Common myeloid progenitor, CD34-positive (primary cell): ENCODE measurements around the gene BUB3.

Experiments
- CTCF ChIA-PET: fragments of 350-600 bp; sonication (Branson Sonifier 250); formaldehyde crosslinking; loops from one replicate; lab custom pipeline; 2021; ENCODE audit warnings: antibody characterized with exemption; lab: Charles Lee
- POLR2A ChIA-PET: fragments of 350-600 bp; sonication (Branson Sonifier 250); formaldehyde crosslinking; loops from one replicate; lab custom pipeline; 2021; ENCODE audit warnings: antibody characterized with exemption; lab: Charles Lee
- DNase-seq, 3 donors: peaks; one replicate each; pipeline versions ENCODE4 v3.0.0 to v3.0.0-alpha.2; 2013
- H3K27ac ChIP-seq, 2 experiments: 1 replicate in 1 of 2; 2 replicates in 1 of 2; pipeline ENCODE4 v1.7.0; 2013; ENCODE audit warnings: inconsistent platforms in 2 of 2, low read length in 2 of 2, mild to moderate bottlenecking in 2 of 2, low read depth in 1 of 2, moderate library complexity in 1 of 2; ENCODE audit not compliant: severe bottlenecking in 2 of 2, insufficient read depth in 1 of 2, poor library complexity in 1 of 2
- H3K27me3 ChIP-seq, 5 experiments: replicated peaks in 2 of 5; 1 replicate in 3 of 5; 2 replicates in 2 of 5; pipeline versions ENCODE4 v1.6.1 to v1.7.0; 2013; ENCODE audit warnings: low read length in 4 of 5, mild to moderate bottlenecking in 2 of 5, moderate library complexity in 2 of 5, inconsistent platforms in 1 of 5; ENCODE audit not compliant: insufficient read depth in 5 of 5, control insufficient read depth in 4 of 5
- H3K36me3 ChIP-seq, 4 experiments: 1 replicate in 2 of 4; 2 replicates in 2 of 4; pipeline versions ENCODE4 v1.6.1 to v1.7.0; 2013; ENCODE audit warnings: low read length in 3 of 4, control low read depth in 1 of 4, mild to moderate bottlenecking in 1 of 4; ENCODE audit not compliant: control insufficient read depth in 4 of 4, insufficient read depth in 4 of 4
- H3K4me1 ChIP-seq, 4 experiments: 1 replicate in 3 of 4; 2 replicates in 1 of 4; pipeline versions ENCODE4 v1.6.1 to v1.7.1; 2013; ENCODE audit warnings: low read length in 3 of 4, mild to moderate bottlenecking in 3 of 4, control low read depth in 1 of 4, inconsistent platforms in 1 of 4, moderate library complexity in 1 of 4; ENCODE audit not compliant: control insufficient read depth in 4 of 4, insufficient read depth in 4 of 4; ENCODE audit errors: control extremely low read depth in 1 of 4
- H3K4me3 ChIP-seq, 7 experiments: 1 replicate in 4 of 7; 2 replicates in 3 of 7; pipeline versions ENCODE4 v1.5.1 to v1.7.0; 2013; ENCODE audit warnings: mild to moderate bottlenecking in 7 of 7, low read length in 6 of 7, moderate library complexity in 6 of 7, inconsistent platforms in 2 of 7, low read depth in 2 of 7, control low read depth in 1 of 7; ENCODE audit not compliant: insufficient read depth in 4 of 7, control insufficient read depth in 1 of 7; ENCODE audit errors: extremely low read depth in 1 of 7
- H3K9me3 ChIP-seq, 5 experiments: 1 replicate in 4 of 5; 2 replicates in 1 of 5; pipeline versions ENCODE4 v1.6.1 to v1.7.1; 2013; ENCODE audit warnings: low read length in 4 of 5, mild to moderate bottlenecking in 2 of 5, inconsistent platforms in 1 of 5, low read depth in 1 of 5, moderate library complexity in 1 of 5; ENCODE audit not compliant: control insufficient read depth in 4 of 5, insufficient read depth in 2 of 5; ENCODE audit errors: control extremely low read depth in 1 of 5
- WGBS: methylation state at CpG from one replicate; pipeline ENCODE4 v1.1.5; 2013; ENCODE audit not compliant: insufficient coverage; 5-methylcytosine and 5-hydroxymethylcytosine counted together

Gene BUB3

DNA sequence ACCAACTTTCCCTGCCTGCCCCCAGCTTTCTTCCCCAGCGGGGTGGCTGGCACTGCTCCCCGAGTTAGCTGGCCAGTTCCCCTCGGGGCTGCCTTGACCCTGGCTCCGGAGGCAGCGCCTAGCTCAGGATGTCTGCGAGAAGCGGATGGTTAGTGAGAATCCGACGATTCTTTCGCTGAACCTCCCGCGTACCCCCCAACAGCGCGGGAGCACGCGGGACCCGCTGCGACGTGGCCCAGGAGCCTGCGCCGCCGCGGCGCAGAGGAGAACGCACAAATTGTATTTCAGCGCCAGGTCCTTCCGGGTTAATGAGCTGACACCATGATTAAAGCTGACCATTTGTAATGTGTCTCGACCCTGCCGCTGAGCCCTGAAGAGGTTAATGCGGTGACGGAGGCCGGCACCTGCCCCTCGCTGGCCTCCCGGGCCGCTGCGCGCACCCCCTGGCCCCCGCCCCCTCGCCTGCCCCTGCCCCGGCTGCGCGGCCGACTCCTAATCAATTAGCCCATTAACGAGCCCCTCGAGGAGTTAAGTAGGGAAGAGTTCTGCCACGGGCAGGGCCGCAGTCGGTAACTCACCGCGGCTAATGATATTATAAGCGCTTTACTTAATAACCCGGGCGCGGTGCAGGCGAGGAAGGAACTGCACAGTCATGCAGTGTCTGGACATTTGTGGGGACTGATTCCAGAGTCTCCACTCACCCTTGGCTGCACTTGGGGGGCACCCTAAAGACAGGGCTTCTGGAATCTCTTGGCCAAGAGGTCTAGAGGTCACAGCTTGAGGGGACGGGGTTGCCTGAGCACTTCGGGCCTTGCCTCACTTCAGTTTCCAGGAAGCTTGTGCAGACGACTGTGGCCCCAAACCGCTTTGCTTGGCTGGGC lies 7.9 kb upstream of the BUB3 start:
- under 1% methylated on average over 45 of the region's 59 CpGs for WGBS
- DNase-seq: peak in 1 of 3 donors; percentile 50
- ChIA-PET POLR2A (interaction anchor here (0.5 kb wide), 1 partner anchor 9 kb away, joined by 3 read pairs; no protein-coding TSS in a partner anchor), CTCF (interaction anchor here (1.5 to 2.4 kb wide), 2 partner anchors 7 to 12 kb away, joined by 4 to 11 read pairs; no protein-coding TSS in a partner anchor)
- Histone ChIP-seq H3K27ac (no peak overlapping the region), H3K9me3 (peaks cover 0 to 2% (median 0%) of the 10 kb centered on the region in 5 experiments), H3K27me3 (peaks cover 5 to 100% (median 67%) of the 10 kb centered on the region in 5 experiments), H3K4me3 (peak overlapping the region in 1 of 7 experiments; percentile 11), H3K36me3 (no peaks in the 10 kb centered on the region), H3K4me1 (peaks cover 0 to 44% (median 39%) of the 10 kb centered on the region in 4 experiments)

DNA sequence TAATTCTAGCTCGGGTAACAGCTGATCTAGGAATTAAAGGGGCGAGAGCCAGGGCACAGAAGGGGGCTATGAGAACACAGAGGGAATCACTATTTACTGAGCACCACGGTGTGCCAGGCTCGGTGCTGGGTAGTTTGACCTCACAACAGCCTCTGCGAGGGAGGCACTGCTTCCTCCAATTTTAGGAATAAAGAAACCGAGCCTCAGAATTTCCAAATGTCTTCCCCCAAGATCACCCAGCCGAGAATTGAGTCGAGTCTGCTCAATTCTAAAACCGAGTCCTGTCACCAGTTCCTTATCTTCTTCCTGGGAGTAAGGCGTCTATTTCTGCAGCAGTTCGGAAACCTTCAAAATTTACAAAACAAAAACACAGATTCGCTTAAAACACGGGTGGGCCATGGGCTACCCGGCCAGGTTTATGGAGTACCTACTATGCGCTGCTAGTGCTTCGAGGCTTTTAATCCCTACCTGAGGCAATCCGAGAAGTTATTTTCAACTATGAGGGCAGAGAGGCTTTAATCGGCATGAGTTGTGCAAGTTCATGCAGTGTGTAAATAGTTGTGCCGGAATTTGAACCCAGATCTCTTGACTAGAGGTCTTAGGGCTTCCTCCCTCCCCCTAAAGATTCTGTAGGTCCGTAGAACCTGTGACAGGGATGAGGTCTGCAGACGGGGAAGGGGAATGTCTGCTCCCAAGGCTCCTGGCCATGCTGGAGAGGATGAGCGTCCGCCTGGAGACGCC lies 7.1 kb upstream of the BUB3 start:
- ChIA-PET CTCF (no interaction called here), POLR2A (no interaction called here)
- Histone ChIP-seq H3K27ac (no peak overlapping the region), H3K4me1 (peaks cover 2 to 49% (median 44%) of the 10 kb centered on the region in 4 experiments), H3K9me3 (peaks cover 0 to 2% (median 0%) of the 10 kb centered on the region in 5 experiments), H3K4me3 (no peak overlapping the region), H3K27me3 (peaks cover 6 to 100% (median 67%) of the 10 kb centered on the region in 5 experiments), H3K36me3 (no peaks in the 10 kb centered on the region)
- DNase-seq: no peak
- WGBS: 7% methylated on average over 17 of the region's 24 CpGs

DNA sequence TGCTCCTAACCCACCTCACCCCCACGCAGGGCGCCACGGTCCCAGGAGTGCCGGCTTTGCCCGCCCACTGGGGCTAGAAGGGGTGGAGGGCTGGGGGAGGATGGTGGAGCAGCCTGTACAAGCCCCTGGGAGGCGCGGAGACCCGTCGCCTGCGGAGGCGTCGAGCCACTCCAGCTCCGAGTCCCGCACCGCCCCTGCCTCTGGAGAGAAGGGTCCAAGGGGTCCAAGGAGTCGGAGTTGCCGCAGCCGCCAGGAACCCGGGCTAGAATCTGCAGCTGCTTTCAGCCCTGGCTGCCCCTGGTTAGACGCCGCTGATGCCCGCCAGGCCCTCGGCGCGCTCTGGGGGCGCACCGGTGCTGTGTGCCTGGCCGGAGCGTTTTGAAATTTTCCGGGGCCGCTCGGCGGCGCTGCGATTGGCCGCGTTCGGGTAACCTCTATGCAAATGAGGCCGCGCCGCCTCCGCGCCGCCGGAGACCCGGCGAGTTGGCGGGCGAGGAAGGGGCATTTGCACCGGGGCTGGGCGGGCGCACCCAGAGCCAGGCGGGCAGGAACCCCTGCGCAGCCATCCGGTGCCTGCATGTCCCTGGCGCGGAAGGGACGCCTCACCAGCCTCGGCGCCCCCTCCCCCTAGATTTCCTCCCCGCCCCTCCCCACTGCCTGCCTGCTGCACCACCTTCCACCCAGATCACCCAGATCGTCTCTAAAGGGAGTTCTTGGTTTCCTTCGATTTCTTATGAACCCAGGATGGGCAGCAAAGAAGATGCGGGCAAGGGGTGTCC lies 6.4 kb upstream of the BUB3 start, which contains the start of gene HMX2:
HMX2 (plus strand) TSS at position 502 of the 779 bp plus-strand sequence; CDS start at position 745, 243 bp downstream.
- CTCF ChIA-PET: interaction anchor here (1.4 to 4.8 kb wide), 2 partner anchors 8 to 14 kb away, joined by 4 to 37 read pairs; no protein-coding TSS in a partner anchor
- Histone ChIP-seq H3K36me3 (no peaks in the 10 kb centered on the region), H3K27me3 (peaks cover 13 to 100% (median 70%) of the 10 kb centered on the region in 5 experiments), H3K9me3 (peaks cover 0 to 2% (median 0%) of the 10 kb centered on the region in 5 experiments), H3K27ac (no peak within 1 kb of the TSS), H3K4me3 (peak within 1 kb of the TSS in 2 of 7 experiments; percentile 11 to 24), H3K4me1 (peaks cover 2 to 45% (median 42%) of the 10 kb centered on the region in 4 experiments)
- 2% methylated on average over 57 of the region's 64 CpGs for WGBS
- DNase-seq: peak in 1 of 3 donors; percentile 39
- POLR2A ChIA-PET: no interaction called here

DNA sequence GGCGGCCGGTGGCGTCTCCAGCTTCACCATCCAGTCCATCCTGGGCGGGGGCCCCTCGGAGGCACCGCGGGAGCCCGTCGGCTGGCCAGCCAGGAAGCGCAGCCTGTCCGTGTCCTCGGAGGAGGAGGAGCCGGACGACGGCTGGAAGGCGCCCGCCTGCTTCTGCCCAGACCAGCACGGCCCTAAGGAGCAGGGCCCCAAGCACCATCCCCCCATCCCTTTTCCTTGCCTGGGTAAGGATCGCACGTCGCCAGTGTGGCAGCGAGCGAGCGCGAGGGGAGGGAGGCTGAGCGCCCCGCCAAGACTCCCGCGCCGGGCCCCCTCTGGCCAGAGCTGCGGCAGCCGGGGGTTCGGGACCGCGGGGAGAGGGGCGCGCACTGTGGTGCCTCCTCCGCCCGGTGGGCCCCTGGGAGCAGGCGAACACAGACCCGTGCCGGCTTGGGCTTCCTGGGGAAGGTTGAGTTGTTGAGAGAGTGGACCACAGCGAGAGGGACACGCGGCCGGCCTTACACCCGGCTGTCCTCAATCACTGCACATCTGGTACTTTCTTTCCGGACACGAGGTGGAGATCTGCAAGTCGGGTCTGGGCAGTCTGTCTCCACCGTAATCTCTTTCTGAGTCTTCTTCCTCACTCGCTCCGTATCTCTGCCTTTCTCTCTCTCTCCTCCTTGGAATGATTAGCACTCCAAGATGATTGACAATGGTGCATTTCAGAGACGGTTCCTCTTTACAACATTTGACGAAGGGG lies 5.6 kb upstream of the BUB3 start:
- peaks cover 17 to 100% (median 70%) of the 10 kb centered on the region in 5 experiments for H3K27me3 ChIP-seq
- no peak overlapping the region for H3K27ac ChIP-seq
- peaks cover 2 to 45% (median 42%) of the 10 kb centered on the region in 4 experiments for H3K4me1 ChIP-seq
- H3K9me3 ChIP-seq: peaks cover 0 to 2% (median 0%) of the 10 kb centered on the region in 5 experiments
- ChIA-PET POLR2A (no interaction called here), CTCF (interaction anchor here (1.2 to 4.8 kb wide), 4 partner anchors 9 to 106 kb away, joined by 3 to 37 read pairs (median 4); no protein-coding TSS in a partner anchor)
- WGBS: 4% methylated on average over 43 of the region's 55 CpGs
- no peaks in the 10 kb centered on the region for H3K36me3 ChIP-seq
- DNase-seq: peak in 1 of 3 donors; percentile 26
- peak overlapping the region in 2 of 7 experiments; percentile 11 to 24 for H3K4me3 ChIP-seq

DNA sequence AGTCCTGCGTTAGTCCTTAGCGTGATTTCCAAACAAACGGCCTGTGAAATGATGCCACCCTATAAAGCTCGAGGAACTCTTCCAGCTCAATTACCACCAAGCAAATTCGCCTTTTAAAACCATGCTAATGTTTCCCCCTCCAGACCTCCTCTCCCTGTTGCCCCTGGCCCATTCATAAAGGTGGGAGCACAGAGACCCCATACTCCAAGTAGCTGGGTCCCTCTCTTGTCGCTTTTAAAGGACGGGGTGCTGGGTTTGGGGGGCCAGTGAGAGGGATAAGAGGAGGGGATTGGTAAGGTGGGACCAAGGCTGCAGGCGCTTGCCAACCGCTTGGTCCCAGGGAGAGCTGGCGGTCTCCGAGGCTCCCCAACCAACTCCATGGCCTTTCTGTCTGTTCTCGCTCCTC lies 5.0 kb upstream of the BUB3 start:
- no peak overlapping the region for H3K27ac ChIP-seq
- H3K4me3 ChIP-seq: peak overlapping the region in 4 of 7 experiments; percentile 19 to 73 (median 60)
- DNase-seq: peak in 1 of 3 donors; percentile 24
- H3K4me1 ChIP-seq: peaks cover 2 to 45% (median 43%) of the 10 kb centered on the region in 4 experiments
- no peaks in the 10 kb centered on the region for H3K36me3 ChIP-seq
- ChIA-PET POLR2A (no interaction called here), CTCF (interaction anchor here (1.0 to 4.8 kb wide), 5 partner anchors 9 to 107 kb away, joined by 3 to 37 read pairs (median 4); no protein-coding TSS in a partner anchor)
- H3K27me3 ChIP-seq: peaks cover 17 to 95% (median 65%) of the 10 kb centered on the region in 5 experiments
- 8% methylated on average over 10 of the region's 12 CpGs for WGBS
- H3K9me3 ChIP-seq: peaks cover 0 to 2% (median 0%) of the 10 kb centered on the region in 5 experiments
